Stimulated activated CD4-positive, alpha-beta T cell treated with anti-CD3 and anti-CD28 coated beads, Interleukin-15, amount 100 ng/mL, for 48 hours (primary cell): ENCODE measurements around the gene IKZF2.
"Not testable (repeated sequence)": the region's sequence is repeated elsewhere in the genome, so short reads cannot be mapped to it uniquely, and the experiment has no call there.

ENCODE experiments used
- DNase-seq, 2 donors: peaks; one replicate each; pipeline ENCODE4 v3.0.0-alpha.2; 2020; ENCODE audit warnings: low read depth in 2 of 2

Gene IKZF2

GRCh38 chr2:213042262-213042661 lies 109.2 kb downstream of the IKZF2 start:
- DNase-seq, result no peak

GRCh38 chr2:213036836-213037235 lies 114.6 kb downstream of the IKZF2 start:
- DNase-seq, result no peak

- DNase-seq, result no peak
Observed at GRCh38 chr2:213034585-213034984, 116.8 kb downstream of the IKZF2 start.

GRCh38 chr2:213032607-213033006 lies 118.8 kb downstream of the IKZF2 start:
- no peak for DNase-seq

- no peak for DNase-seq
Observed at GRCh38 chr2:213022987-213023386, 128.4 kb downstream of the IKZF2 start.

GRCh38 chr2:213021971-213022899 lies 129.2 kb downstream of the IKZF2 start:
- DNase-seq, result peak in 1 of 2 donors; percentile 7

GRCh38 chr2:213020913-213021312 lies 130.5 kb downstream of the IKZF2 start:
- DNase-seq, result not testable (repeated sequence)

- DNase-seq, result no peak
Observed at GRCh38 chr2:213020268-213020667, 131.1 kb downstream of the IKZF2 start.

- no peak for DNase-seq
Observed at GRCh38 chr2:213019368-213019767, 132.0 kb downstream of the IKZF2 start.

- no peak for DNase-seq
Observed at GRCh38 chr2:213018340-213018901, 133.0 kb downstream of the IKZF2 start.

- no peak for DNase-seq
Observed at GRCh38 chr2:213017404-213017803, 134.0 kb downstream of the IKZF2 start.

- DNase-seq, result no peak
Observed at GRCh38 chr2:213016984-213017351, 134.4 kb downstream of the IKZF2 start.

GRCh38 chr2:213016166-213016983 lies 135.0 kb downstream of the IKZF2 start:
- DNase-seq, result no peak

GRCh38 chr2:213015387-213016165 lies 135.8 kb downstream of the IKZF2 start:
- peak; percentile 21 to 26 for DNase-seq

- DNase-seq, result no peak
Observed at GRCh38 chr2:213013979-213014378, 137.4 kb downstream of the IKZF2 start.

GRCh38 chr2:213011505-213011904 lies 139.9 kb downstream of the IKZF2 start:
- DNase-seq, result no peak

- DNase-seq, result no peak
Observed at GRCh38 chr2:213010106-213010779, 141.2 kb downstream of the IKZF2 start.

- no peak for DNase-seq
Observed at GRCh38 chr2:213007290-213007838, 144.0 kb downstream of the IKZF2 start.

- no peak for DNase-seq
Observed at GRCh38 chr2:213004197-213004821, 147.1 kb downstream of the IKZF2 start.

GRCh38 chr2:213002383-213002782 lies 149.0 kb downstream of the IKZF2 start:
- no peak for DNase-seq
